GM12872 (cell line): ENCODE results near the gene ABCB4.

Source experiments
- CTCF ChIP-seq: IDR thresholded peaks from 3 replicates; pipeline ENCODE4 v1.5.1; 2011; ENCODE audit warnings: low read depth, mild to moderate bottlenecking, low read length, moderate library complexity; ENCODE audit not compliant: insufficient read depth

Gene ABCB4

GRCh38 chr7:87413951-87414793, 61.3 kb downstream of the ABCB4 start:
- TF ChIP-seq CTCF, result no peak

- TF ChIP-seq CTCF, result no peak
Measured at GRCh38 chr7:87413029-87413428, 62.5 kb downstream of the ABCB4 start.

- no peak for TF ChIP-seq CTCF
Measured at GRCh38 chr7:87411186-87411585, 64.3 kb downstream of the ABCB4 start.

- no peak for TF ChIP-seq CTCF
Measured at GRCh38 chr7:87404674-87405073, 70.8 kb downstream of the ABCB4 start.

- TF ChIP-seq CTCF, result no peak
Measured at GRCh38 chr7:87398446-87398845, 77.0 kb downstream of the ABCB4 start.

- no peak for TF ChIP-seq CTCF
Measured at GRCh38 chr7:87395442-87396020, 79.9 kb downstream of the ABCB4 start.

GRCh38 chr7:87391020-87391701, 84.3 kb downstream of the ABCB4 start:
- no peak for TF ChIP-seq CTCF
